Mesenchymal stem cell (in vitro differentiated cells and primary cell): ENCODE measurements around the gene MS4A4A.

Experiments used
- DNase-seq: peaks from one replicate; pipeline ENCODE4 v3.0.0-alpha.2; 2013
- H2AFZ ChIP-seq: one replicate; pipeline ENCODE4 v1.6.1; 2013; ENCODE audit warnings: low read depth, mild to moderate bottlenecking, control low read depth, inconsistent platforms, low read length, moderate library complexity
- H2AK5ac ChIP-seq: 2 replicates; pipeline ENCODE4 v1.6.1; 2013; ENCODE audit warnings: low read length, moderate library complexity, mild to moderate bottlenecking, inconsistent platforms; ENCODE audit not compliant: severe bottlenecking
- H2BK120ac ChIP-seq: one replicate; pipeline ENCODE4 v1.6.1; 2013; ENCODE audit warnings: low read depth, mild to moderate bottlenecking, inconsistent platforms, low read length, moderate library complexity
- H2BK12ac ChIP-seq, 2 experiments: one replicate each; pipeline ENCODE4 v1.6.1; 2013; ENCODE audit warnings: inconsistent platforms in 2 of 2, low read length in 2 of 2, mild to moderate bottlenecking in 2 of 2, moderate library complexity in 2 of 2, control low read depth in 1 of 2
- H2BK15ac ChIP-seq: one replicate; pipeline ENCODE4 v1.6.1; 2013; ENCODE audit warnings: mild to moderate bottlenecking, low read depth, inconsistent platforms; ENCODE audit not compliant: poor library complexity, severe bottlenecking
- H2BK5ac ChIP-seq: 2 replicates; pipeline ENCODE4 v1.6.1; 2013; ENCODE audit warnings: low read depth, mild to moderate bottlenecking, low read length, control low read depth, inconsistent platforms; ENCODE audit not compliant: poor library complexity, severe bottlenecking
- H3K14ac ChIP-seq, 2 experiments: one replicate each; pipeline ENCODE4 v1.6.1; 2013; ENCODE audit warnings: inconsistent platforms in 2 of 2, low read length in 2 of 2, control low read depth in 1 of 2, mild to moderate bottlenecking in 1 of 2, moderate library complexity in 1 of 2
- H3K18ac ChIP-seq, 2 experiments: one replicate each; pipeline ENCODE4 v1.6.1; 2013; ENCODE audit warnings: inconsistent platforms in 2 of 2, low read length in 2 of 2, control low read depth in 1 of 2, low read depth in 1 of 2, mild to moderate bottlenecking in 1 of 2
- H3K23ac ChIP-seq, 2 experiments: one replicate each; pipeline ENCODE4 v1.6.1; 2013; ENCODE audit warnings: inconsistent platforms in 2 of 2, low read length in 2 of 2, mild to moderate bottlenecking in 2 of 2, moderate library complexity in 2 of 2, control low read depth in 1 of 2
- H3K27ac ChIP-seq: 2 replicates; pipeline ENCODE4 v1.5.1; 2013; ENCODE audit warnings: mild to moderate bottlenecking, moderate library complexity, low read length, control low read depth, inconsistent platforms; ENCODE audit not compliant: poor library complexity, severe bottlenecking
- H3K27me3 ChIP-seq, 2 experiments: 2 replicates each; pipeline versions ENCODE4 v1.6.1 to v1.7.0; 2013; ENCODE audit warnings: low read length in 2 of 2, mild to moderate bottlenecking in 2 of 2, moderate library complexity in 2 of 2, control low read depth in 1 of 2, inconsistent platforms in 1 of 2; ENCODE audit not compliant: control insufficient read depth in 1 of 2, insufficient read depth in 1 of 2
- H3K36me3 ChIP-seq, 2 experiments: 2 replicates each; pipeline versions ENCODE4 v1.6.1 to v1.7.0; 2013; ENCODE audit warnings: low read length in 2 of 2, control low read depth in 1 of 2, inconsistent platforms in 1 of 2, low read depth in 1 of 2, mild to moderate bottlenecking in 1 of 2; ENCODE audit not compliant: insufficient read depth in 2 of 2, control insufficient read depth in 1 of 2
- H3K4ac ChIP-seq, 2 experiments: one replicate each; pipeline ENCODE4 v1.6.1; 2013; ENCODE audit warnings: inconsistent platforms in 2 of 2, low read length in 2 of 2, mild to moderate bottlenecking in 2 of 2, moderate library complexity in 2 of 2, control low read depth in 1 of 2, low read depth in 1 of 2
- H3K4me1 ChIP-seq: 2 replicates; pipeline ENCODE4 v1.6.1; 2013; ENCODE audit warnings: low read depth, low read length, control low read depth; ENCODE audit not compliant: control insufficient read depth, insufficient read depth
- H3K4me2 ChIP-seq: 2 replicates; pipeline ENCODE4 v1.6.1; 2013; ENCODE audit warnings: low read length, mild to moderate bottlenecking, inconsistent platforms; ENCODE audit not compliant: poor library complexity, severe bottlenecking
- H3K4me3 ChIP-seq, 2 experiments: 2 replicates each; pipeline versions ENCODE4 v1.5.1 to v1.7.0; 2013; ENCODE audit warnings: low read length in 2 of 2, mild to moderate bottlenecking in 2 of 2, control low read depth in 1 of 2, low read depth in 1 of 2; ENCODE audit not compliant: insufficient read depth in 1 of 2
- H3K79me1 ChIP-seq: replicated peaks from 2 replicates; pipeline ENCODE4 v1.6.1; 2013; ENCODE audit warnings: mild to moderate bottlenecking, control low read depth, low read length, inconsistent platforms; ENCODE audit not compliant: poor library complexity, severe bottlenecking
- H3K9ac ChIP-seq: 2 replicates; pipeline ENCODE4 v1.7.0; 2013; ENCODE audit warnings: mild to moderate bottlenecking, low read length, moderate library complexity
- H3K9me3 ChIP-seq: 2 replicates; pipeline ENCODE4 v1.7.0; 2013; ENCODE audit warnings: mild to moderate bottlenecking, low read length; ENCODE audit not compliant: control insufficient read depth
- H4K8ac ChIP-seq: one replicate; pipeline ENCODE4 v1.6.1; 2013; ENCODE audit warnings: inconsistent platforms, mild to moderate bottlenecking, low read length, moderate library complexity
- H4K91ac ChIP-seq: one replicate; pipeline ENCODE4 v1.6.1; 2013; ENCODE audit warnings: mild to moderate bottlenecking, low read length, inconsistent platforms
- WGBS: methylation state at CpG from one replicate; pipeline ENCODE4 v1.1.7; 2013; ENCODE audit warnings: mixed read lengths; 5-methylcytosine and 5-hydroxymethylcytosine counted together

MS4A4A gene

GRCh38 chr11:60310407-60310998 lies 30.0 kb downstream of the MS4A4A start:
- no peak overlapping the region for H4K8ac ChIP-seq

GRCh38 chr11:60314635-60315321 lies 34.3 kb downstream of the MS4A4A start:
- Histone ChIP-seq H3K27ac (no peak overlapping the region), H3K9ac (no peak overlapping the region), H3K27me3 (no peaks in the 10 kb centered on the region), H2AFZ (no peak overlapping the region), H3K4me3 (no peak overlapping the region), H3K18ac (no peak overlapping the region), H2BK5ac (no peak overlapping the region), H3K36me3 (no peaks in the 10 kb centered on the region), H4K91ac (no peak overlapping the region), H2BK120ac (no peak overlapping the region), H3K14ac (no peak overlapping the region), H3K4me1 (no peaks in the 10 kb centered on the region), H2BK12ac (no peak overlapping the region), H3K23ac (no peak overlapping the region), H3K9me3 (peaks cover 4% of the 10 kb centered on the region), H3K4ac (no peak overlapping the region), H3K4me2 (no peak overlapping the region), H4K8ac (no peak overlapping the region), H2AK5ac (no peak overlapping the region), H2BK15ac (no peak overlapping the region), H3K79me1 (no peaks in the 10 kb centered on the region)
- 71% methylated on average over 1 of the region's 2 CpGs for WGBS
- DNase-seq: no peak

More at GRCh38 chr11:60310407-60310998, 30.0 kb downstream of the MS4A4A start:
- Histone ChIP-seq H3K9ac (no peak overlapping the region), H3K27ac (no peak overlapping the region), H3K23ac (no peak overlapping the region), H3K36me3 (no peaks in the 10 kb centered on the region), H3K4ac (no peak overlapping the region), H2BK15ac (no peak overlapping the region), H3K4me1 (peaks cover 2% of the 10 kb centered on the region), H2BK120ac (no peak overlapping the region), H3K14ac (no peak overlapping the region), H2BK12ac (no peak overlapping the region), H2AK5ac (no peak overlapping the region), H3K18ac (no peak overlapping the region), H3K4me3 (no peak overlapping the region), H4K91ac (no peak overlapping the region), H3K4me2 (no peak overlapping the region), H2BK5ac (no peak overlapping the region), H3K9me3 (no peaks in the 10 kb centered on the region), H3K79me1 (no peaks in the 10 kb centered on the region), H3K27me3 (no peaks in the 10 kb centered on the region), H2AFZ (no peak overlapping the region)
- DNase-seq: no peak
- WGBS: 91% methylated on average over 4 of the region's 5 CpGs

- Histone ChIP-seq H4K91ac (no peak overlapping the region), H4K8ac (no peak overlapping the region), H3K18ac (no peak overlapping the region), H3K79me1 (no peaks in the 10 kb centered on the region), H3K4me2 (no peak overlapping the region), H2BK15ac (no peak overlapping the region), H2AFZ (no peak overlapping the region), H3K27ac (no peak overlapping the region), H2BK12ac (no peak overlapping the region), H3K9me3 (peaks cover 7% of the 10 kb centered on the region), H2AK5ac (no peak overlapping the region), H3K27me3 (no peaks in the 10 kb centered on the region), H3K9ac (no peak overlapping the region), H2BK5ac (no peak overlapping the region), H3K23ac (no peak overlapping the region), H2BK120ac (no peak overlapping the region), H3K4ac (no peak overlapping the region), H3K4me1 (no peaks in the 10 kb centered on the region), H3K4me3 (no peak overlapping the region), H3K36me3 (no peaks in the 10 kb centered on the region), H3K14ac (no peak overlapping the region)
- no peak for DNase-seq
Observed at GRCh38 chr11:60315871-60316270, 35.4 kb downstream of the MS4A4A start.

- no peak overlapping the region for H3K9ac ChIP-seq
- no peaks in the 10 kb centered on the region for H3K27me3 ChIP-seq
- H3K23ac ChIP-seq: no peak overlapping the region
- no peak overlapping the region for H3K14ac ChIP-seq
- H2AK5ac ChIP-seq: no peak overlapping the region
- H3K18ac ChIP-seq: no peak overlapping the region
- H2BK12ac ChIP-seq: no peak overlapping the region
- no peaks in the 10 kb centered on the region for H3K36me3 ChIP-seq
- 100% methylated on average over 1 of the region's 2 CpGs for WGBS
- H3K4me3 ChIP-seq: no peak overlapping the region
- H3K9me3 ChIP-seq: peaks cover 10% of the 10 kb centered on the region
- no peak overlapping the region for H2BK120ac ChIP-seq
- H4K8ac ChIP-seq: no peak overlapping the region
- no peaks in the 10 kb centered on the region for H3K79me1 ChIP-seq
- no peak overlapping the region for H3K4me2 ChIP-seq
- H3K27ac ChIP-seq: no peak overlapping the region
- no peak for DNase-seq
- no peak overlapping the region for H4K91ac ChIP-seq
- H2BK5ac ChIP-seq: no peak overlapping the region
- H3K4me1 ChIP-seq: no peaks in the 10 kb centered on the region
- H2BK15ac ChIP-seq: no peak overlapping the region
- no peak overlapping the region for H2AFZ ChIP-seq
- H3K4ac ChIP-seq: no peak overlapping the region
Observed at GRCh38 chr11:60316317-60316716, 35.9 kb downstream of the MS4A4A start.
